Fibroblast of lung (primary cell): ENCODE results near the gene CCL2. TPM values are rescaled to one million over a fixed set of nuclear protein-coding genes. Genes with fewer than 3 reads are reported as not detected.

Experiments used
- DNase-seq, 2 donors: peaks; one replicate each; pipeline versions ENCODE4 v3.0.0 to v3.0.0-alpha.2; 2010; ENCODE audit warnings: low read depth in 2 of 2
- H2AFZ ChIP-seq: 2 replicates; pipeline ENCODE4 v1.5.1; 2012; ENCODE audit warnings: low read length, control low read depth, inconsistent platforms
- H3K27ac ChIP-seq: 2 replicates; pipeline ENCODE4 v1.5.1; 2011; ENCODE audit warnings: low read length, control low read depth; ENCODE audit not compliant: insufficient read depth
- H3K27me3 ChIP-seq: 2 replicates; pipeline ENCODE4 v1.5.1; 2011; ENCODE audit warnings: mild to moderate bottlenecking, low read length; ENCODE audit not compliant: control insufficient read depth, insufficient read depth
- H3K36me3 ChIP-seq: 2 replicates; pipeline ENCODE4 v1.5.1; 2011; ENCODE audit warnings: low read length; ENCODE audit not compliant: control insufficient read depth, insufficient read depth
- H3K4me1 ChIP-seq: 2 replicates; pipeline ENCODE4 v1.5.1; 2011; ENCODE audit warnings: low read length; ENCODE audit not compliant: control insufficient read depth, insufficient read depth; ENCODE audit errors: extremely low read depth
- H3K4me2 ChIP-seq: 2 replicates; pipeline ENCODE4 v1.5.1; 2011; ENCODE audit warnings: low read length, control low read depth; ENCODE audit not compliant: insufficient read depth; ENCODE audit errors: extremely low read depth
- H3K4me3 ChIP-seq, 4 experiments: fragments of 200-600 bp in 1 of 4; sonication (generic) in 1 of 4; replicated peaks in 1 of 4; 2 replicates each; pipeline ENCODE4 v1.5.1; 2011 to 2016; ENCODE audit warnings: low read length in 4 of 4, low read depth in 3 of 4, mild to moderate bottlenecking in 3 of 4, control low read depth in 2 of 4, inconsistent platforms in 1 of 4, mixed read lengths in 1 of 4; ENCODE audit not compliant: insufficient read depth in 1 of 4; ENCODE audit errors: control extremely low read depth in 1 of 4
- H3K79me2 ChIP-seq: 2 replicates; pipeline ENCODE4 v1.5.1; 2012; ENCODE audit warnings: mild to moderate bottlenecking, low read length, inconsistent platforms; ENCODE audit not compliant: control insufficient read depth, insufficient read depth
- H3K9ac ChIP-seq: 2 replicates; pipeline ENCODE4 v1.5.1; 2011; ENCODE audit warnings: mild to moderate bottlenecking, low read length, control low read depth; ENCODE audit not compliant: insufficient read depth
- H3K9me3 ChIP-seq: 2 replicates; pipeline ENCODE4 v1.5.1; 2012; ENCODE audit warnings: low read depth, low read length; ENCODE audit not compliant: control insufficient read depth, insufficient read depth
- H4K20me1 ChIP-seq: 2 replicates; pipeline ENCODE4 v1.5.1; 2011; ENCODE audit warnings: low read length; ENCODE audit not compliant: control insufficient read depth, insufficient read depth; ENCODE audit errors: extremely low read depth
- EZH2 ChIP-seq: IDR thresholded peaks from 2 replicates; pipeline ENCODE4 v1.5.1; 2012; ENCODE audit warnings: low read length, control low read depth, mild to moderate bottlenecking; ENCODE audit errors: missing control alignments
- polyA plus RNA-seq, 2 donors: library from polyadenylated mRNA; depleted of rRNA in 1 of 2; stranded (reverse) in 1 of 2; unstranded in 1 of 2; fragments of >200 nt; gene quantifications; 2 replicates each; pipeline ENCODE4 v1.2.1, GENCODE V29; 2011 to 2012; ENCODE audit warnings: missing spikeins in 1 of 2
- total RNA-seq: library from RNA; depleted of rRNA; stranded (reverse); fragments of >200 nt; gene quantifications from 2 replicates; pipeline ENCODE4 v1.2.1, GENCODE V29; 2014
- TF ChIP-seq, protein P1 (sequence below), 2 donors: IDR thresholded peaks in 1 of 2; conservative IDR thresholded peaks in 1 of 2; 1 replicate in 1 of 2; 2 replicates in 1 of 2; pipeline ENCODE4 v1.5.1; 2011 to 2012; ENCODE audit warnings: low read length in 2 of 2, control low read depth in 1 of 2, inconsistent platforms in 1 of 2, low read depth in 1 of 2, mild to moderate bottlenecking in 1 of 2

The CCL2 gene
- total and polyA plus RNA-seq, 2 donors (not counting 1 experiment from before 2014, with no cell fraction given) = 42.9 to 170 TPM

DNA sequence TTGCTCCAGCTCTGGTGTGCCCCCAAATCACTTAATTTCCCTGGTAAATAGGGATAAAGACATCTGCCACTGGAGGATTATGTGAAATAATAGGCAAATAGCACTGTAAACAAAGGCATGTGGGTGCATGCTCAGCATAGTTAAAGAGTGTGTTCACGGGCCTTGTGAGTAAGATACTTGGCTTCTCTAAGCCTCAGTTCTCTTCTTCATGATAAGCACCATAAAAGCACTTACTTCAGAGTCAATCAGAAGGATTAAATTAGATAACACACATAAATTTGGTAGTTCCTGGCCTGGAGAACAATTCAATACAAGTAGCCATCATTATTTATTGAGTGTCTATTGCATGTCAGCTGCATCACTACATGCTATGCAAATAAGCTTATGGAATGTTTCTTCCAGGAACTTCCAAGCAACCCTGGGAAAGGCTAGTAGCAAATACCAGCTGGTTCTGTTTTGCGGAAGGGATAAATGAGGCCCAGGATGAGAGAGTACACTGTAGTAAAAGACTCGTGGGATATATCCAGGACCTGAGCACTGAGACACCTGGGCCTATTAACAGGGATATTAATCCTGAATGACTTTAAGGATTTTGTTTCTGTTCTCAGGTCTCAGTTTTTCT lies 45.0 kb downstream of the CCL2 start:
- DNase-seq = peak; percentile 28 to 89
- no peak for TF ChIP-seq EZH2
- TF ChIP-seq, protein P1, sequence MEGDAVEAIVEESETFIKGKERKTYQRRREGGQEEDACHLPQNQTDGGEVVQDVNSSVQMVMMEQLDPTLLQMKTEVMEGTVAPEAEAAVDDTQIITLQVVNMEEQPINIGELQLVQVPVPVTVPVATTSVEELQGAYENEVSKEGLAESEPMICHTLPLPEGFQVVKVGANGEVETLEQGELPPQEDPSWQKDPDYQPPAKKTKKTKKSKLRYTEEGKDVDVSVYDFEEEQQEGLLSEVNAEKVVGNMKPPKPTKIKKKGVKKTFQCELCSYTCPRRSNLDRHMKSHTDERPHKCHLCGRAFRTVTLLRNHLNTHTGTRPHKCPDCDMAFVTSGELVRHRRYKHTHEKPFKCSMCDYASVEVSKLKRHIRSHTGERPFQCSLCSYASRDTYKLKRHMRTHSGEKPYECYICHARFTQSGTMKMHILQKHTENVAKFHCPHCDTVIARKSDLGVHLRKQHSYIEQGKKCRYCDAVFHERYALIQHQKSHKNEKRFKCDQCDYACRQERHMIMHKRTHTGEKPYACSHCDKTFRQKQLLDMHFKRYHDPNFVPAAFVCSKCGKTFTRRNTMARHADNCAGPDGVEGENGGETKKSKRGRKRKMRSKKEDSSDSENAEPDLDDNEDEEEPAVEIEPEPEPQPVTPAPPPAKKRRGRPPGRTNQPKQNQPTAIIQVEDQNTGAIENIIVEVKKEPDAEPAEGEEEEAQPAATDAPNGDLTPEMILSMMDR (conservative IDR thresholded peaks at IDR 0.05 in 1 of 2, IDR thresholded peaks at IDR 0.05 in 1 of 2; ENCODE audit: low read depth in 1 of 2, low read length in 2 of 2) = no peak
- H3K27me3 ChIP-seq = no peaks in the 10 kb centered on the region
- H3K4me3 ChIP-seq = no peak overlapping the region
- H3K9ac ChIP-seq = no peak overlapping the region
- H3K4me2 ChIP-seq = peak overlapping the region; percentile 34
- H4K20me1 ChIP-seq = no peaks in the 10 kb centered on the region
- H3K4me1 ChIP-seq = peaks cover 4% of the 10 kb centered on the region
- no peaks in the 10 kb centered on the region for H3K9me3 ChIP-seq
- no peaks in the 10 kb centered on the region for H3K36me3 ChIP-seq
- H3K27ac ChIP-seq = peak overlapping the region; percentile 32
- no peaks in the 10 kb centered on the region for H3K79me2 ChIP-seq
- H2AFZ ChIP-seq = no peak overlapping the region

DNA sequence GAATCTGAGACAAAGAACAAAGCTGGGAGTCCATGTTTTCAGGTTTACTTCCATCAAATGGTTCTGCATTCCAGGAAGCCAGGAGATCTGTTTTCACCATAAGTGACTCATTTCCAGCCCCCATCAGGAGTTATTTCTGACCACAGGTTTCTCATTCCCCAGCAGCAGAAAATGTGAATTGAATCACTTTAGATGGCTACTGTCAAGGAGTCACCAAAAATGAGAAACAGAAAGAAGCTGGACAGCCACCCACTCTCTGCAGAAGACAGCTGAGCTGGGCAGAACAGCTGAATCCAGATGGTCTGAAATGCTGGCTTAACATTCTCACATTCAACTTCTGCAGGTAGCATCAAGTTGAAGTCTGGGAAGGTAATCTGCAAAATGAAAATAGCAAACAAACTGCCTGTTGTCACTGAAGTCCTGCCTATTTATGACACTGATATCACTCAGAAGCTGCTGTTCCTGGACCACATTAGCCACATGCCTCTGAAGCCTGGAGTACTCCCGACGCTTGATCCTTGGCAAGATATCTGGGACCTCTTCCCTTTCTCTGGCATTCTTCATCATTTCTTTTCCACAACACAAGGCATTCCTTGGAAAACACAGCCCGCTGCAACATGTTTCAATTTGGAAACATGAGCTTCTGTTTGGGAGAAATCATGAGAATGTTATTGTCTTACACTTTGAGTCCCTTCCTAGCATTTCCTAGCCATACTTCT lies 45.7 kb downstream of the CCL2 start:
- peak in 1 of 2 donors; percentile 93 for DNase-seq
- Histone ChIP-seq H3K9me3 (no peaks in the 10 kb centered on the region), H3K4me2 (peak overlapping the region; percentile 36), H3K9ac (no peak overlapping the region), H3K27me3 (no peaks in the 10 kb centered on the region), H3K79me2 (no peaks in the 10 kb centered on the region), H4K20me1 (no peaks in the 10 kb centered on the region), H2AFZ (no peak overlapping the region), H3K27ac (peak overlapping the region; percentile 32), H3K4me1 (peaks cover 4% of the 10 kb centered on the region), H3K4me3 (no peak overlapping the region), H3K36me3 (no peaks in the 10 kb centered on the region)
- no peak for TF ChIP-seq EZH2
- TF ChIP-seq, protein P1 (conservative IDR thresholded peaks at IDR 0.05 in 1 of 2, IDR thresholded peaks at IDR 0.05 in 1 of 2; ENCODE audit: low read depth in 1 of 2, low read length in 2 of 2) = no peak

DNA sequence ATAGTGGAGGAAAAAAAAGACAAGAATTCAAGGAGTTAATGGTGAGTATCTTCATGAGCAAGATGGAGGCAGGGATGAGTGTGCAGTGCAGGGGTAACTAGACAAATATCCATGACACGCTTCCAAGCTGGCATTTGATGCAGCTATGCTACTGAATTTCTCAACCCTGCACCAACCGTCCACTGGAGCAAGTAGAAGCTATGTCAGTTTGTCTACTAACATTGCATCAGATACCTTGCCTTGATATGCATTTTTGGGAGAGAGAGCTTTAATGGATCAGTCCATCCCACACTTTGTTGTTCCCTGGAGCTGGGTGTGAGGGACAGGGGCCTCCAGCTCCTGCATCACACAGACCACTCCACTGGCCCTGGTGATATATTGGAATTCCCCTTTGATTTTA lies 46.9 kb downstream of the CCL2 start:
- no peak for DNase-seq
- no peak for TF ChIP-seq EZH2
- TF ChIP-seq, protein P1 (conservative IDR thresholded peaks at IDR 0.05 in 1 of 2, IDR thresholded peaks at IDR 0.05 in 1 of 2; ENCODE audit: low read depth in 1 of 2, low read length in 2 of 2) = no peak
- H3K4me1 ChIP-seq = peaks cover 13% of the 10 kb centered on the region

More for the DNA sequence above, 46.9 kb downstream of the CCL2 start:
- Histone ChIP-seq H2AFZ (no peak overlapping the region), H4K20me1 (no peaks in the 10 kb centered on the region), H3K9me3 (no peaks in the 10 kb centered on the region), H3K36me3 (no peaks in the 10 kb centered on the region), H3K27ac (no peak overlapping the region), H3K27me3 (no peaks in the 10 kb centered on the region), H3K4me2 (no peak overlapping the region), H3K79me2 (no peaks in the 10 kb centered on the region), H3K9ac (no peak overlapping the region), H3K4me3 (no peak overlapping the region)
